GM12878 (cell line): Measurements from ENCODE around the gene ORMDL1. TPM values are rescaled to one million over a fixed set of nuclear protein-coding genes. Genes with fewer than 3 reads are reported as not detected.

ENCODE experiments used
- ATAC-seq: fragments of 200-7000 bp; cut with Tn5 transposase; 3 replicates; pipeline ENCODE4 v1.9.1; 2020; ENCODE audit warnings: mild to moderate bottlenecking, moderate library complexity
- BruUV-seq: library from RNA; stranded (reverse); fragments of 400-500 nt; replicated peaks from 2 replicates; lab custom pipeline; 2021; lab: Mats Ljungman, UMichigan
- CTCF ChIA-PET: fragments of 300-600 bp; sonication (Branson Sonifier 250); formaldehyde crosslinking; extraction: SDS; loops from one replicate; lab custom pipeline; 2021; ENCODE audit warnings: inconsistent platforms; lab: Yijun Ruan, JAX
- POLR2A ChIA-PET: fragments of 350-600 bp; formaldehyde crosslinking; extraction: SDS; loops from one replicate; lab custom pipeline; 2021; ENCODE audit warnings: inconsistent platforms; lab: Charles Lee
- RAD21 ChIA-PET: fragments of 300-600 bp; sonication (Branson Sonifier 250); formaldehyde crosslinking; loops from one replicate; lab custom pipeline; 2023; ENCODE audit warnings: antibody characterized with exemption; ENCODE audit not compliant: unreplicated experiment; lab: Charles Lee
- SMC1A ChIA-PET: fragments of 300-600 bp; sonication (Branson Sonifier 250); formaldehyde crosslinking; loops from one replicate; lab custom pipeline; 2023; ENCODE audit not compliant: unreplicated experiment, uncharacterized antibody; lab: Charles Lee
- DNase-seq: peaks from one replicate; pipeline ENCODE4 v3.0.0-alpha.2; 2011; ENCODE audit warnings: low read depth, low spot score
- FAIRE-seq: peaks from 3 replicates; lab custom pipeline; 2011; peaks lifted over from hg19 to GRCh38; lab: Jason Lieb, UNC
- H2AFZ ChIP-seq: 2 replicates; pipeline ENCODE4 v1.6.0; 2011; ENCODE audit warnings: low read depth, low read length, control low read depth; ENCODE audit not compliant: control insufficient read depth
- H3K27ac ChIP-seq: 2 replicates; pipeline ENCODE4 v1.5.1; 2011; ENCODE audit warnings: control low read depth; ENCODE audit not compliant: control insufficient read depth, insufficient read depth
- H3K27me3 ChIP-seq, 2 experiments: replicated peaks in 1 of 2; 2 replicates each; pipeline versions ENCODE4 v1.6.0 to v1.6.1; 2011; ENCODE audit warnings: low read length in 1 of 2; ENCODE audit not compliant: control insufficient read depth in 2 of 2, insufficient read depth in 2 of 2
- H3K36me3 ChIP-seq, 2 experiments: 2 replicates each; pipeline ENCODE4 v1.5.1; 2011; ENCODE audit warnings: low read length in 1 of 2; ENCODE audit not compliant: control insufficient read depth in 2 of 2, insufficient read depth in 2 of 2
- H3K4me1 ChIP-seq: 2 replicates; pipeline ENCODE4 v1.6.1; 2011; ENCODE audit warnings: mild to moderate bottlenecking, low read length, moderate library complexity, mixed read lengths; ENCODE audit not compliant: control insufficient read depth, insufficient read depth
- H3K4me2 ChIP-seq: 2 replicates; pipeline ENCODE4 v1.6.0; 2011; ENCODE audit warnings: control low read depth; ENCODE audit not compliant: control insufficient read depth, insufficient read depth
- H3K4me3 ChIP-seq: fragments of 200-600 bp; sonication (generic); 2 replicates; pipeline ENCODE4 v1.5.1; 2016
- H3K79me2 ChIP-seq: 2 replicates; pipeline ENCODE4 v1.6.0; 2011; ENCODE audit warnings: low read length; ENCODE audit not compliant: control insufficient read depth, insufficient read depth
- H3K9ac ChIP-seq: 2 replicates; pipeline ENCODE4 v1.8.0; 2011; ENCODE audit warnings: low read length, control low read depth, mixed read lengths; ENCODE audit not compliant: control insufficient read depth, insufficient read depth
- H3K9me3 ChIP-seq: replicated peaks from 3 replicates; pipeline ENCODE4 v1.5.1; 2011; ENCODE audit warnings: mild to moderate bottlenecking, low read length; ENCODE audit not compliant: control insufficient read depth, insufficient read depth
- H4K20me1 ChIP-seq: 2 replicates; pipeline ENCODE4 v1.6.0; 2011; ENCODE audit not compliant: control insufficient read depth, insufficient read depth
- ASH2L ChIP-seq: fragments of 300-600, 200-600 bp; sonication (generic); IDR thresholded peaks from 2 replicates; pipeline ENCODE4 v1.6.1; 2017; ENCODE audit warnings: low read depth, mild to moderate bottlenecking, borderline replicate concordance
- ATF7 ChIP-seq: fragments of 450-650 bp; IDR thresholded peaks from 2 replicates; pipeline ENCODE4 v1.6.1; 2016; ENCODE audit warnings: low read depth, mild to moderate bottlenecking
- BACH1 ChIP-seq: fragments of 450-650 bp; IDR thresholded peaks from 2 replicates; pipeline ENCODE4 v1.6.1; 2017; ENCODE audit warnings: mild to moderate bottlenecking, borderline replicate concordance
- BMI1 ChIP-seq: fragments of 450-650 bp; IDR thresholded peaks from 2 replicates; pipeline ENCODE4 v1.6.1; 2016; ENCODE audit warnings: mild to moderate bottlenecking, moderate library complexity, borderline replicate concordance
- CREM ChIP-seq: IDR thresholded peaks from 2 replicates; pipeline ENCODE4 v1.6.1; 2014; ENCODE audit warnings: antibody characterized with exemption, low read depth
- IKZF2 ChIP-seq, 2 experiments: fragments of 450-650 bp; IDR thresholded peaks; 2 replicates each; pipeline ENCODE4 v1.6.1; 2017; ENCODE audit warnings: mild to moderate bottlenecking in 2 of 2, moderate library complexity in 2 of 2
- NFYB ChIP-seq: IDR thresholded peaks from 2 replicates; pipeline ENCODE4 v1.6.1; 2011; ENCODE audit warnings: low read depth, mild to moderate bottlenecking, low read length, improper control_type of control experiment, moderate library complexity; ENCODE audit not compliant: insufficient read depth
- NR2F1 ChIP-seq: fragments of 450-650 bp; conservative IDR thresholded peaks from 2 replicates; pipeline ENCODE4 v1.6.1; 2017; ENCODE audit warnings: mild to moderate bottlenecking
- RFX5 ChIP-seq: IDR thresholded peaks from 2 replicates; pipeline ENCODE4 v1.6.1; 2011; ENCODE audit warnings: low read depth, low read length, improper control_type of control experiment
- SMAD5 ChIP-seq: IDR thresholded peaks from 2 replicates; pipeline ENCODE4 v1.6.1; 2016; ENCODE audit warnings: antibody characterized with exemption, low read depth
- WRNIP1 ChIP-seq: IDR thresholded peaks from 2 replicates; pipeline ENCODE4 v1.6.1; 2011; ENCODE audit warnings: low read depth, low read length, improper control_type of control experiment, borderline replicate concordance
- WGBS: methylation state at CpG from one replicate; pipeline ENCODE4 v1.1.6; 2016; ENCODE audit warnings: low lambda C conversion rate; ENCODE audit not compliant: insufficient replicate concordance, insufficient coverage; ENCODE audit errors: missing lambda C conversion rate; 5-methylcytosine and 5-hydroxymethylcytosine counted together
- in situ Hi-C: fragments of 300-500 bp; cut with MboI; formaldehyde crosslinking; loops from 9 replicates; pipeline ENCODE4 v1.14.3; 2018; ENCODE audit warnings: mixed read lengths
- intact Hi-C: fragments of 100-400 bp; cut with micrococcal nuclease; formaldehyde crosslinking; loops from one replicate; pipeline ENCODE4 v1.14.2; 2022; ENCODE audit not compliant: unreplicated experiment
- polyA plus RNA-seq, 11 experiments: library from polyadenylated mRNA; depleted of rRNA in 4 of 11; unstranded in 6 of 11; stranded (reverse) in 5 of 11; fragments of >200 nt; fragmentation: Nextera tagmentation in 4 of 11; fragmentation: Illumina TruSeq in 1 of 11; extraction: Ambion mirVana in 4 of 11; extraction: Trizol in 1 of 11; gene quantifications; 1 replicate in 1 of 11; 2 replicates in 10 of 11; pipeline versions ENCODE4 v1.2.1 to v1.2.3, GENCODE V29; 2011 to 2016; ENCODE audit warnings: inconsistent platforms in 2 of 11, missing spikeins in 2 of 11, low read depth in 1 of 11
- total RNA-seq, 4 experiments: library from RNA; depleted of rRNA in 3 of 4; stranded (reverse); fragments of >200 nt in 3 of 4; fragmentation: Illumina TruSeq in 1 of 4; extraction: Trizol in 1 of 4; gene quantifications; 2 replicates each; pipeline versions ENCODE4 v1.2.1 to v1.2.3, GENCODE V29; 2013 to 2021
- TF ChIP-seq, protein P1 (sequence below): IDR thresholded peaks from 2 replicates; pipeline ENCODE4 v1.6.1; 2011; ENCODE audit warnings: mild to moderate bottlenecking, low read depth, low read length, moderate library complexity; ENCODE audit not compliant: insufficient replicate concordance
- TF ChIP-seq, protein P2 (sequence below), 3 experiments: IDR thresholded peaks in 2 of 3; conservative IDR thresholded peaks in 1 of 3; 2 replicates each; pipeline ENCODE4 v1.5.1; 2011; ENCODE audit warnings: low read depth in 3 of 3, low read length in 3 of 3, mild to moderate bottlenecking in 3 of 3, control low read depth in 2 of 3, moderate library complexity in 2 of 3, inconsistent platforms in 1 of 3, mixed read lengths in 1 of 3; ENCODE audit not compliant: control insufficient read depth in 2 of 3, insufficient read depth in 1 of 3; ENCODE audit errors: extremely low read depth in 1 of 3
- TF ChIP-seq, protein P3 (sequence below): fragments of 450-650 bp; IDR thresholded peaks from 2 replicates; pipeline ENCODE4 v1.6.1; 2017; ENCODE audit warnings: low read depth, mild to moderate bottlenecking, moderate library complexity

The ORMDL1 gene
- total and polyA plus RNA-seq, 10 of the 15 experiments (the other 5 are each of a cell fraction or from before 2014, with no cell fraction given) = 62.6 to 161 (median 95.7) TPM

DNA sequence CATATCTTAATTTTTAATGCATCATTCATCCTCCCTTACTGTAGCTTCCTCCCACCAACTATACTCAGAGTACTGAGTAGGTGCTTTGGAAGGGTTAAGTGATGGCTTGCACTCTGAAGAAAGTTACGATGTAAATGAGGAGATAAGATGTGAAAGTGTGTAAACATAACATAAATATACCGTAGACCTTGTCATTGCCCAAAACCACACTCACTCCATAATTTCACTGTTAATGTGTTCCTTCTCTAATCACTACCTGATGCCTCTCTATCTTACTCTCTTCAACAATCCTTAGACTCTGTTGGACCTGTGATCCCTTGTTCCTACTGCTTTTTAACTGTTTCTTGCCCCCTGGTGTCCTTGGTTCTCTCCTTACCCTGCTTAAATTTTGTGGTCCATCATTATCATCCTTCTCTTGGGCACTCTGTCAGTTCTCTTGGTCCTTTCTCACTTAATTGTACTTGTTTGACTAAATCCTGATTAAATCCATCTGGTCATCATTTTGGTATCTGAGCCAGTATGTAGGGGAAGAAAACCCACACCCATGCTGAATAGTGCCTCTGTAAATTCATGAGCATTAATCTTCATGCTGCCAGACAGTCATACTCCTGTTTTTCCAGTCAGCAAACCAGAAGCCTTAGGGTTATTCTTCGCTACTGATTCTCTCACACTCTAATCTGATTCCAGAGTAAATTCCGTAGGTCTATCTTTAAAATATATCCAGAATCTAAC lies 45.1 kb upstream of the ORMDL1 start:
- Histone ChIP-seq H3K4me1 (no peaks in the 10 kb centered on the region), H2AFZ (no peak overlapping the region), H3K36me3 (peaks cover 0 to 2% of the 10 kb centered on the region in 2 experiments; a peak in 1 of 4 replicates), H3K4me3 (no peak overlapping the region), H3K4me2 (no peak overlapping the region), H4K20me1 (no peaks in the 10 kb centered on the region), H3K27ac (no peak overlapping the region), H3K79me2 (no peaks in the 10 kb centered on the region; the same call in 1 of the 2 replicates), H3K27me3 (no peaks in the 10 kb centered on the region), H3K9me3 (no peaks in the 10 kb centered on the region), H3K9ac (no peak overlapping the region)
- in situ Hi-C loops = no loop called here
- ChIA-PET POLR2A (no interaction called here), CTCF (interaction anchor here (0.8 to 1.6 kb wide), 2 partner anchors 10 to 17 kb away, joined by 3 to 5 read pairs; no protein-coding TSS in a partner anchor), RAD21 (no interaction called here), SMC1A (no interaction called here)
- FAIRE-seq = no peak
- TF ChIP-seq CREM = no peak
- TF ChIP-seq WRNIP1 = no peak
- TF ChIP-seq, protein P1, sequence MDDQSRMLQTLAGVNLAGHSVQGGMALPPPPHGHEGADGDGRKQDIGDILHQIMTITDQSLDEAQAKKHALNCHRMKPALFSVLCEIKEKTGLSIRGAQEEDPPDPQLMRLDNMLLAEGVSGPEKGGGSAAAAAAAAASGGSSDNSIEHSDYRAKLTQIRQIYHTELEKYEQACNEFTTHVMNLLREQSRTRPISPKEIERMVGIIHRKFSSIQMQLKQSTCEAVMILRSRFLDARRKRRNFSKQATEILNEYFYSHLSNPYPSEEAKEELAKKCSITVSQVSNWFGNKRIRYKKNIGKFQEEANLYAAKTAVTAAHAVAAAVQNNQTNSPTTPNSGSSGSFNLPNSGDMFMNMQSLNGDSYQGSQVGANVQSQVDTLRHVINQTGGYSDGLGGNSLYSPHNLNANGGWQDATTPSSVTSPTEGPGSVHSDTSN = no peak
- TF ChIP-seq NFYB = no peak
- TF ChIP-seq, protein P2, sequence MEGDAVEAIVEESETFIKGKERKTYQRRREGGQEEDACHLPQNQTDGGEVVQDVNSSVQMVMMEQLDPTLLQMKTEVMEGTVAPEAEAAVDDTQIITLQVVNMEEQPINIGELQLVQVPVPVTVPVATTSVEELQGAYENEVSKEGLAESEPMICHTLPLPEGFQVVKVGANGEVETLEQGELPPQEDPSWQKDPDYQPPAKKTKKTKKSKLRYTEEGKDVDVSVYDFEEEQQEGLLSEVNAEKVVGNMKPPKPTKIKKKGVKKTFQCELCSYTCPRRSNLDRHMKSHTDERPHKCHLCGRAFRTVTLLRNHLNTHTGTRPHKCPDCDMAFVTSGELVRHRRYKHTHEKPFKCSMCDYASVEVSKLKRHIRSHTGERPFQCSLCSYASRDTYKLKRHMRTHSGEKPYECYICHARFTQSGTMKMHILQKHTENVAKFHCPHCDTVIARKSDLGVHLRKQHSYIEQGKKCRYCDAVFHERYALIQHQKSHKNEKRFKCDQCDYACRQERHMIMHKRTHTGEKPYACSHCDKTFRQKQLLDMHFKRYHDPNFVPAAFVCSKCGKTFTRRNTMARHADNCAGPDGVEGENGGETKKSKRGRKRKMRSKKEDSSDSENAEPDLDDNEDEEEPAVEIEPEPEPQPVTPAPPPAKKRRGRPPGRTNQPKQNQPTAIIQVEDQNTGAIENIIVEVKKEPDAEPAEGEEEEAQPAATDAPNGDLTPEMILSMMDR (IDR thresholded peaks at IDR 0.05 in 2 of 3, conservative IDR thresholded peaks at IDR 0.05 in 1 of 3; ENCODE audit: control insufficient read depth in 2 of 3, extremely low read depth in 1 of 3, insufficient read depth in 1 of 3, low read depth in 3 of 3, low read length in 3 of 3) = no peak
- TF ChIP-seq ASH2L = no peak
- TF ChIP-seq, protein P3, sequence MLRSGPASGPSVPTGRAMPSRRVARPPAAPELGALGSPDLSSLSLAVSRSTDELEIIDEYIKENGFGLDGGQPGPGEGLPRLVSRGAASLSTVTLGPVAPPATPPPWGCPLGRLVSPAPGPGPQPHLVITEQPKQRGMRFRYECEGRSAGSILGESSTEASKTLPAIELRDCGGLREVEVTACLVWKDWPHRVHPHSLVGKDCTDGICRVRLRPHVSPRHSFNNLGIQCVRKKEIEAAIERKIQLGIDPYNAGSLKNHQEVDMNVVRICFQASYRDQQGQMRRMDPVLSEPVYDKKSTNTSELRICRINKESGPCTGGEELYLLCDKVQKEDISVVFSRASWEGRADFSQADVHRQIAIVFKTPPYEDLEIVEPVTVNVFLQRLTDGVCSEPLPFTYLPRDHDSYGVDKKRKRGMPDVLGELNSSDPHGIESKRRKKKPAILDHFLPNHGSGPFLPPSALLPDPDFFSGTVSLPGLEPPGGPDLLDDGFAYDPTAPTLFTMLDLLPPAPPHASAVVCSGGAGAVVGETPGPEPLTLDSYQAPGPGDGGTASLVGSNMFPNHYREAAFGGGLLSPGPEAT = no peak
- no peak for TF ChIP-seq BMI1
- TF ChIP-seq RFX5 = no peak
- TF ChIP-seq ATF7 = no peak
- TF ChIP-seq IKZF2 (IDR thresholded peaks at IDR 0.05) = no peak
- no peak for TF ChIP-seq SMAD5
- no peak for TF ChIP-seq BACH1
- TF ChIP-seq NR2F1 = no peak
- no TSS peak for BruUV-seq
- ATAC-seq = no peak
- WGBS = 97% methylated on average over 4 of the region's 4 CpGs
- no peak for DNase-seq
- intact Hi-C loops = no loop called here
